ENCODE results near the gene BRAF.

DNA sequence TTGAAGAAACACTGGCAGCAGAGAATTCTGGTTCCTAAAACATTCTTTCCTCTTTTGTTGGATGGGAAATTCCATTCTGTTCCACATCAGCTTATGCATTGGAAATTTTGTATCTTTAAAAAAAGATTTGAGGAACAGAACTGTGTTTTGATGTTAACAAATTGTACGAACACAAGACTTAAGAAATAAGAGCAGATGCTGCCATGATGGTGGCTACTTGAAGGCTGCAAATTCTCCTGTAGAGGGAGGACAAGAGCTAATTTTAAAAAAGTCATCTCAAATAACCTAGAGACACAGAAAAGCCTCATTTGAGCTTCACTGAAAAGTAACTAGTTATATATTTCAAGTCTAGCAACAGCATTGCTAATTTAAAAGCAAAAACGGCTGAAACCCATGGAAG lies 198.4 kb downstream of the BRAF start:
- no peak for TF ChIP-seq YY1 (IDR thresholded peaks at IDR 0.05; ENCODE audit: insufficient read depth, insufficient read length)
- no peak for TF ChIP-seq ZNF274 (IDR thresholded peaks at IDR 0.05; ENCODE audit: low read depth, low read length)
- TF ChIP-seq SUZ12 (IDR thresholded peaks at IDR 0.05; ENCODE audit: extremely low read depth, insufficient read depth, insufficient read length) = no peak
